Endothelial cell of umbilical vein (primary cell): ENCODE results near the gene MAP3K13. TPM values are rescaled to one million over a fixed set of nuclear protein-coding genes. Genes with fewer than 3 reads are reported as not detected.

ENCODE experiments used
- BruUV-seq: library from RNA; stranded (reverse); fragments of 400-500 nt; replicated peaks from 2 replicates; lab custom pipeline; 2021; lab: Mats Ljungman, UMichigan
- CTCF ChIA-PET: fragments of 300-600, 350-600 bp; sonication (Branson Sonifier 250); formaldehyde crosslinking; loops from one replicate; lab custom pipeline; 2021; ENCODE audit warnings: antibody characterized with exemption, inconsistent platforms; lab: Charles Lee
- POLR2A ChIA-PET: fragments of 300-600, 350-600 bp; sonication (Branson Sonifier 250); formaldehyde crosslinking; loops from one replicate; lab custom pipeline; 2021; ENCODE audit warnings: antibody characterized with exemption, inconsistent platforms; lab: Charles Lee
- DNase-seq: peaks from one replicate; pipeline ENCODE4 v3.0.0-alpha.2; 2011; ENCODE audit warnings: low read depth, low spot score
- FAIRE-seq: peaks from 2 replicates; lab custom pipeline; 2011; peaks lifted over from hg19 to GRCh38; lab: Jason Lieb, UNC
- H2AFZ ChIP-seq: 2 replicates; pipeline ENCODE4 v1.6.0; 2012; ENCODE audit warnings: low read depth, low read length, control low read depth, inconsistent platforms
- H3K27ac ChIP-seq: 2 replicates; pipeline ENCODE4 v1.5.1; 2011; ENCODE audit warnings: low read depth, mild to moderate bottlenecking, control low read depth, low read length, moderate library complexity; ENCODE audit not compliant: insufficient read depth
- H3K27me3 ChIP-seq, 2 experiments: 2 replicates each; pipeline versions ENCODE4 v1.6.0 to v1.6.1; 2011; ENCODE audit warnings: low read length in 2 of 2, mixed read lengths in 1 of 2; ENCODE audit not compliant: control insufficient read depth in 2 of 2, insufficient read depth in 2 of 2
- H3K36me3 ChIP-seq, 2 experiments: 2 replicates in 1 of 2; 3 replicates in 1 of 2; pipeline ENCODE4 v1.5.1; 2011; ENCODE audit warnings: low read length in 2 of 2, mild to moderate bottlenecking in 1 of 2, moderate library complexity in 1 of 2; ENCODE audit not compliant: control insufficient read depth in 2 of 2, insufficient read depth in 2 of 2; ENCODE audit errors: extremely low read depth in 1 of 2
- H3K4me1 ChIP-seq: 3 replicates; pipeline ENCODE4 v1.5.1; 2011; ENCODE audit warnings: mild to moderate bottlenecking, low read length; ENCODE audit not compliant: control insufficient read depth, insufficient read depth; ENCODE audit errors: extremely low read depth
- H3K4me2 ChIP-seq: 2 replicates; pipeline ENCODE4 v1.6.1; 2011; ENCODE audit warnings: low read length, control low read depth, mixed read lengths; ENCODE audit not compliant: insufficient read depth
- H3K4me3 ChIP-seq, 3 experiments: fragments of 200-600 bp in 1 of 3; sonication (generic), shearing (Covaris generic) in 1 of 3; replicated peaks in 1 of 3; 2 replicates each; pipeline ENCODE4 v1.5.1; 2011 to 2016; ENCODE audit warnings: control low read depth in 3 of 3, low read length in 3 of 3, mild to moderate bottlenecking in 2 of 3, inconsistent platforms in 1 of 3, low read depth in 1 of 3, moderate library complexity in 1 of 3; ENCODE audit not compliant: insufficient read depth in 1 of 3
- H3K79me2 ChIP-seq: 2 replicates; pipeline ENCODE4 v1.6.0; 2012; ENCODE audit warnings: low read length, inconsistent platforms; ENCODE audit not compliant: control insufficient read depth, insufficient read depth
- H3K9ac ChIP-seq: replicated peaks from 2 replicates; pipeline ENCODE3; 2011; ENCODE audit warnings: low read length, control low read depth; ENCODE audit not compliant: insufficient read depth; ENCODE audit errors: extremely low read depth
- H3K9me1 ChIP-seq: replicated peaks from 3 replicates; pipeline ENCODE4 v1.6.0; 2011; ENCODE audit warnings: mild to moderate bottlenecking, low read length; ENCODE audit not compliant: control insufficient read depth, insufficient read depth; ENCODE audit errors: extremely low read depth
- H3K9me3 ChIP-seq: replicated peaks from 2 replicates; pipeline ENCODE4 v1.5.1; 2012; ENCODE audit warnings: low read length, inconsistent platforms; ENCODE audit not compliant: control insufficient read depth, insufficient read depth
- H4K20me1 ChIP-seq: replicated peaks from 2 replicates; pipeline ENCODE3; 2011; ENCODE audit warnings: mild to moderate bottlenecking, low read length; ENCODE audit not compliant: control insufficient read depth, insufficient read depth; ENCODE audit errors: extremely low read depth
- CTCF ChIP-seq, 2 donors: IDR thresholded peaks; 1 replicate in 1 of 2; 2 replicates in 1 of 2; pipeline ENCODE4 v1.5.1; 2011; ENCODE audit warnings: low read length in 2 of 2, mild to moderate bottlenecking in 2 of 2, moderate library complexity in 2 of 2, control low read depth in 1 of 2, inconsistent platforms in 1 of 2, low read depth in 1 of 2; ENCODE audit not compliant: insufficient read depth in 1 of 2; ENCODE audit errors: extremely low read depth in 1 of 2
- EZH2 ChIP-seq: IDR thresholded peaks from 2 replicates; pipeline ENCODE4 v1.6.1; 2012; ENCODE audit warnings: borderline replicate concordance, low read depth, mild to moderate bottlenecking, moderate library complexity, low read length, inconsistent platforms; ENCODE audit not compliant: severe bottlenecking
- FOS ChIP-seq: IDR thresholded peaks from 2 replicates; pipeline ENCODE4 v1.6.1; 2011; ENCODE audit warnings: mild to moderate bottlenecking, low read length, moderate library complexity, borderline replicate concordance; ENCODE audit not compliant: insufficient read depth
- GATA2 ChIP-seq: IDR thresholded peaks from 2 replicates; pipeline ENCODE4 v1.7.0; 2011; ENCODE audit warnings: low read depth, mild to moderate bottlenecking, moderate library complexity, mixed read lengths, low read length; ENCODE audit not compliant: insufficient read length, insufficient read depth
- JUN ChIP-seq: IDR thresholded peaks from 2 replicates; pipeline ENCODE4 v1.6.1; 2011; ENCODE audit warnings: borderline replicate concordance, low read depth; ENCODE audit not compliant: insufficient read length, insufficient read depth
- MYC ChIP-seq: IDR thresholded peaks from one replicate; pipeline ENCODE4 v1.6.1; 2011; ENCODE audit warnings: mild to moderate bottlenecking, low read depth, low read length
- POLR2A ChIP-seq: IDR thresholded peaks from 2 replicates; pipeline ENCODE4 v1.6.1; 2012; ENCODE audit warnings: low read depth, mild to moderate bottlenecking, control low read depth, low read length
- POLR2AphosphoS5 ChIP-seq: IDR thresholded peaks from 2 replicates; pipeline ENCODE4 v1.6.1; 2012; ENCODE audit warnings: low read depth, mild to moderate bottlenecking, control low read depth, low read length, moderate library complexity; ENCODE audit not compliant: insufficient read depth
- dilution Hi-C: fragments of 300-500 bp; cut with MboI; formaldehyde crosslinking; loops from one replicate; pipeline ENCODE4 v1.15.0; 2019; ENCODE audit warnings: low sequenced_read_pairs; ENCODE audit not compliant: extremely low pct_ligation_motif_present
- intact Hi-C: fragments of 100-400 bp; cut with micrococcal nuclease; formaldehyde crosslinking; loops from one replicate; pipeline ENCODE4 v1.10.0; 2022
- polyA plus RNA-seq, 4 experiments: library from polyadenylated mRNA; depleted of rRNA in 3 of 4; stranded (reverse) in 3 of 4; unstranded in 1 of 4; fragments of >200 nt; gene quantifications; 2 replicates each; pipeline versions ENCODE4 v1.2.1 to v1.2.3, GENCODE V29; 2011 to 2012; ENCODE audit warnings: missing spikeins in 1 of 4
- total RNA-seq: library from RNA; stranded (reverse); gene quantifications from 2 replicates; pipeline ENCODE4 v1.2.3, GENCODE V29; 2021
- TF ChIP-seq, protein P1 (sequence below): IDR thresholded peaks from 2 replicates; pipeline ENCODE4 v1.6.1; 2011; ENCODE audit not compliant: insufficient read depth, insufficient read length

Gene MAP3K13
- total and polyA plus RNA-seq, 2 donors (not counting 3 experiments of a cell fraction or from before 2014, with no cell fraction given), result 6.2 to 15.4 TPM

- Histone ChIP-seq H3K36me3 (no peaks in the 10 kb centered on the region), H3K27me3 (no peaks in the 10 kb centered on the region), H3K4me2 (no peak overlapping the region), H3K27ac (no peak overlapping the region), H3K9ac (no peak overlapping the region), H4K20me1 (no peaks in the 10 kb centered on the region), H3K4me3 (no peak overlapping the region), H3K9me3 (no peaks in the 10 kb centered on the region), H2AFZ (no peak overlapping the region), H3K4me1 (no peaks in the 10 kb centered on the region), H3K79me2 (no peaks in the 10 kb centered on the region), H3K9me1 (no peaks in the 10 kb centered on the region)
- intact Hi-C loops (no loop called here), dilution Hi-C loops (no loop called here)
- ChIA-PET CTCF (no interaction called here), POLR2A (no interaction called here)
- TF ChIP-seq MYC (no peak), EZH2 (no peak), GATA2 (no peak), CTCF (IDR thresholded peaks at IDR 0.05; ENCODE audit: extremely low read depth in 1 of 2, insufficient read depth in 1 of 2, low read depth in 1 of 2, low read length in 2 of 2) (no peak), POLR2A (no peak), FOS (no peak), JUN (no peak), POLR2AphosphoS5 (no peak)
- TF ChIP-seq, protein P1, sequence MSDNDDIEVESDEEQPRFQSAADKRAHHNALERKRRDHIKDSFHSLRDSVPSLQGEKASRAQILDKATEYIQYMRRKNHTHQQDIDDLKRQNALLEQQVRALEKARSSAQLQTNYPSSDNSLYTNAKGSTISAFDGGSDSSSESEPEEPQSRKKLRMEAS, result no peak
- peak; percentile 17 for DNase-seq
- no peak for FAIRE-seq
- BruUV-seq, result no TSS peak
Measured at GRCh38 chr3:185401319-185401955, 38.5 kb downstream of the MAP3K13 start.
